ENCODE results near the gene OSM. TPM values are rescaled to one million over a fixed set of nuclear protein-coding genes. Genes with fewer than 3 reads are reported as not detected.

Gene OSM
- total RNA-seq, 1 experiment from 2014 or later: not detected

DNA sequence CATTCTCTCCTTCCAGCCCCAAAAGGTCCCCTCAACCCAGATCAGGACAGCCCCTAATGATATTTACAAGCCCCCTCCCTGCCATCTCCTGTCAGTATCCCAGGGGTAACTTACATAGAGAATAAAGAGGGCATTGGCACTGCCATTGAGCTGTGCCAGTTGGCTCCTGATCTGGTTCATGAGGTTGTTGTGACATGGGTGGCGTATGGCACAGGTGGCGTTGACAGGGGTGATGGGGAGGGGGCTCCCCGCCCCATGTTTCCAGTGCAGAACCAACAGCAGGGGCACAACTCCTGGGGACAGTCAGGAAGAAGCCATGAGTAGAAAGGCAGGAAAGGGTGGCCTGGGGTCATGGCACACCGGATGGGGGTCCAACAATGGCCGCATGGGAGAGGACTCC, 22.0 kb downstream of the OSM start:
- peaks cover 39% of the 10 kb centered on the region for H3K4me1 ChIP-seq (ENCODE audit: insufficient read depth, low read length)
- H3K4me2 ChIP-seq (ENCODE audit: low read length): no peak overlapping the region
- intact Hi-C loops (cut with micrococcal nuclease): no loop called here
- H3K27me3 ChIP-seq (ENCODE audit: low read length): no peaks in the 10 kb centered on the region
- DNase-seq: no peak
- H3K4me3 ChIP-seq (ENCODE audit: low read length): no peak overlapping the region
- no peak for ATAC-seq
- TF ChIP-seq EZH2phosphoT487 (IDR thresholded peaks at IDR 0.05; ENCODE audit: borderline replicate concordance, low read length) (no peak), EZH2 (IDR thresholded peaks at IDR 0.05; ENCODE audit: low read length, unreplicated experiment) (no peak)
- TF ChIP-seq, protein P1, sequence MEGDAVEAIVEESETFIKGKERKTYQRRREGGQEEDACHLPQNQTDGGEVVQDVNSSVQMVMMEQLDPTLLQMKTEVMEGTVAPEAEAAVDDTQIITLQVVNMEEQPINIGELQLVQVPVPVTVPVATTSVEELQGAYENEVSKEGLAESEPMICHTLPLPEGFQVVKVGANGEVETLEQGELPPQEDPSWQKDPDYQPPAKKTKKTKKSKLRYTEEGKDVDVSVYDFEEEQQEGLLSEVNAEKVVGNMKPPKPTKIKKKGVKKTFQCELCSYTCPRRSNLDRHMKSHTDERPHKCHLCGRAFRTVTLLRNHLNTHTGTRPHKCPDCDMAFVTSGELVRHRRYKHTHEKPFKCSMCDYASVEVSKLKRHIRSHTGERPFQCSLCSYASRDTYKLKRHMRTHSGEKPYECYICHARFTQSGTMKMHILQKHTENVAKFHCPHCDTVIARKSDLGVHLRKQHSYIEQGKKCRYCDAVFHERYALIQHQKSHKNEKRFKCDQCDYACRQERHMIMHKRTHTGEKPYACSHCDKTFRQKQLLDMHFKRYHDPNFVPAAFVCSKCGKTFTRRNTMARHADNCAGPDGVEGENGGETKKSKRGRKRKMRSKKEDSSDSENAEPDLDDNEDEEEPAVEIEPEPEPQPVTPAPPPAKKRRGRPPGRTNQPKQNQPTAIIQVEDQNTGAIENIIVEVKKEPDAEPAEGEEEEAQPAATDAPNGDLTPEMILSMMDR (conservative IDR thresholded peaks at IDR 0.05; ENCODE audit: low read depth, low read length): no peak
- BruUV-seq (replicated peaks): no TSS peak
- ChIA-PET CTCF (no interaction called here), POLR2A (ENCODE audit: unreplicated experiment) (interaction anchor here (0.6 kb wide), 1 partner anchor 190 kb away, joined by 3 read pairs; no protein-coding TSS in a partner anchor)
- no peaks in the 10 kb centered on the region for H3K9me3 ChIP-seq (ENCODE audit: low read length)
- H3K79me2 ChIP-seq (ENCODE audit: low read length): peaks cover 65% of the 10 kb centered on the region
- no peaks in the 10 kb centered on the region for H4K20me1 ChIP-seq (ENCODE audit: low read length)
- H3K36me3 ChIP-seq (ENCODE audit: low read depth, low read length): peaks cover 38% of the 10 kb centered on the region
- no peak overlapping the region for H2AFZ ChIP-seq (ENCODE audit: low read length)
- H3K9me2 ChIP-seq (replicated peaks; ENCODE audit: low read length): no peaks in the 10 kb centered on the region
- H3K9ac ChIP-seq (ENCODE audit: low read length): peak overlapping the region; percentile 78; the same call in 1 of the 2 replicates
- H3F3A ChIP-seq (ENCODE audit: low read length, unreplicated experiment): no peaks in the 10 kb centered on the region
- H3K27ac ChIP-seq (ENCODE audit: low read length): peak overlapping the region; percentile 99

DNA sequence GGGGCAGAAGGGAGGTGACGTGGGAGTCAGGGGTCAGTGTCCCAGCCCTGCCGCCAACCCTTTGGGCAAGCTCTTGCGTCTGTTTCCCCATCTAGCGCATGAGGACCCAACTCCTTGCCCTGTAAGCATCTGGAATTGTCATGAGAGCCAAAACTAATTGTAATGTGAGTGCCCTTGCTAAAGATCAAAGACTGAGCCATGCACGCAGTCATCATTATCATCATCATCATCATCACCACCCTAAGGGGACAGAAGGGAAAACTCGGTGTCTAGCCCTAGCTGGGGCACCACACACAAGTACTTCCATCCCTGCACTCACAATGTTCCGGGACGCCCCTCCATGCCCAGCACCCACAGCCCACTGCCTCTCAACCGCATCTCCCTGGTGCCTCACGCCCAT, 22.6 kb downstream of the OSM start:
- Histone ChIP-seq H3K4me1 (ENCODE audit: insufficient read depth, low read length) (peaks cover 37% of the 10 kb centered on the region), H3K79me2 (ENCODE audit: low read length) (peaks cover 59% of the 10 kb centered on the region), H3K9me3 (ENCODE audit: low read length) (no peaks in the 10 kb centered on the region), H3K4me3 (ENCODE audit: low read length) (no peak overlapping the region), H4K20me1 (ENCODE audit: low read length) (no peaks in the 10 kb centered on the region), H3K27me3 (ENCODE audit: low read length) (no peaks in the 10 kb centered on the region), H2AFZ (ENCODE audit: low read length) (no peak overlapping the region), H3K36me3 (ENCODE audit: low read depth, low read length) (peaks cover 38% of the 10 kb centered on the region), H3K9me2 (replicated peaks; ENCODE audit: low read length) (no peaks in the 10 kb centered on the region), H3F3A (ENCODE audit: low read length, unreplicated experiment) (no peaks in the 10 kb centered on the region), H3K9ac (ENCODE audit: low read length) (no peak overlapping the region), H3K27ac (ENCODE audit: low read length) (peak overlapping the region; percentile 99), H3K4me2 (ENCODE audit: low read length) (no peak overlapping the region)
- DNase-seq: no peak
- BruUV-seq (replicated peaks): no TSS peak
- POLR2A ChIA-PET (ENCODE audit: unreplicated experiment): no interaction called here
- TF ChIP-seq, protein P1 (conservative IDR thresholded peaks at IDR 0.05; ENCODE audit: low read depth, low read length): no peak
- TF ChIP-seq EZH2phosphoT487 (IDR thresholded peaks at IDR 0.05; ENCODE audit: borderline replicate concordance, low read length) (no peak), EZH2 (IDR thresholded peaks at IDR 0.05; ENCODE audit: low read length, unreplicated experiment) (no peak)
- CTCF ChIA-PET: no interaction called here
- ATAC-seq: no peak
- intact Hi-C loops (cut with micrococcal nuclease): no loop called here

DNA sequence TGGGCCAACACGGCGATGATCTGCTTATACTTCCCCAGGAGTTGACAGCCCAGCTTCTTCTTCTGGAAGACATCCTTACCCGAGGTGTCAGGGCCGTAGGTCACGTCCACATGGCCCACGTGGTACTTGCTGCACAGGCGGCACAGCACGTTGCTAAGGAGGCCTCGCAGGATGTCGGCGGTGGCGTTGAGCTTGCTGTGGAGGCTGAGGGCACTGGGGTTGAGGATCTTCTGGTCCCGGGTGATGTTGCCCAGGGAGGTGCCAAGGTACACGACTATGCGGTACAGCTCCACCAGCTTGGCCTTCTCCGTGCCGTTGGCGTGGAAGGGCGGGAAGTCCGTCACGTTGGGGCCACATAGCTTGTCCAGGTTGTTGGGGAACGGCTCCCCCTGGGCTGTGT, 23.0 kb downstream of the OSM start:
- no peak overlapping the region for H3K4me2 ChIP-seq (ENCODE audit: low read length)
- H3F3A ChIP-seq (ENCODE audit: low read length, unreplicated experiment): no peaks in the 10 kb centered on the region
- peaks cover 55% of the 10 kb centered on the region for H3K79me2 ChIP-seq (ENCODE audit: low read length)
- H4K20me1 ChIP-seq (ENCODE audit: low read length): no peaks in the 10 kb centered on the region
- no peak overlapping the region for H3K4me3 ChIP-seq (ENCODE audit: low read length)
- DNase-seq: no peak
- H3K9me3 ChIP-seq (ENCODE audit: low read length): no peaks in the 10 kb centered on the region
- CTCF ChIA-PET: no interaction called here
- no peak for ATAC-seq
- POLR2A ChIA-PET (ENCODE audit: unreplicated experiment): no interaction called here
- H3K27me3 ChIP-seq (ENCODE audit: low read length): no peaks in the 10 kb centered on the region
- H3K36me3 ChIP-seq (ENCODE audit: low read depth, low read length): peaks cover 38% of the 10 kb centered on the region
- peaks cover 37% of the 10 kb centered on the region for H3K4me1 ChIP-seq (ENCODE audit: insufficient read depth, low read length)
- H3K9me2 ChIP-seq (replicated peaks; ENCODE audit: low read length): no peaks in the 10 kb centered on the region
- intact Hi-C loops (cut with micrococcal nuclease): no loop called here
- no TSS peak for BruUV-seq (replicated peaks)
- TF ChIP-seq, protein P1 (conservative IDR thresholded peaks at IDR 0.05; ENCODE audit: low read depth, low read length): no peak
- no peak for TF ChIP-seq EZH2phosphoT487 (IDR thresholded peaks at IDR 0.05; ENCODE audit: borderline replicate concordance, low read length)
- TF ChIP-seq EZH2 (IDR thresholded peaks at IDR 0.05; ENCODE audit: low read length, unreplicated experiment): no peak
- no peak overlapping the region for H3K9ac ChIP-seq (ENCODE audit: low read length)
- H3K27ac ChIP-seq (ENCODE audit: low read length): peak overlapping the region; percentile 99
- no peak overlapping the region for H2AFZ ChIP-seq (ENCODE audit: low read length)
